ENCODE data around the gene ZNF76. TPM values are rescaled to one million over a fixed set of nuclear protein-coding genes. Genes with fewer than 3 reads are reported as not detected.

The ZNF76 gene
- total RNA-seq, 2 donors from 2014 or later = 50.0 to 60.8 TPM

DNA sequence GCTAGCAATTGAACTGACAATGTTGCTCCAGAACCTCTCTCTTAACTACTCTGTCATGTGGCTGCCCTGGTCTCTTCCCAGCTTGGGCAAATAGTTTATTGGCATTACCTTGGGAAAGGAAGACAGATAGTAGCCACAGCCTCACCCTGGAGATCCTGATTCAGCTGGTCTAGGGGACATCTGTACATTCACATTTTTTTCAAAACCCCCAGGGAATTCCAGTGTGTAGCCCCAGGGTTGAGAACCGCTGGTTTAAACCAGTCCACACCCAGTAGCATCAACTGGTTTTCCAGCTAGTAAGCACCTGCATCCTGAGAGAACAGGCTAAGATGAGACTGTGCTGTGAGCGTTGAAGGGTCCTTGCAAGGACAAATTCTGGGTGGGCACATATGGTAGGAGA is 36.1 kb upstream of the ZNF76 start:
- H3K9me3 ChIP-seq (ENCODE audit: control insufficient read depth, low read length, poor library complexity, severe bottlenecking) = no peaks in the 10 kb centered on the region
- DNase-seq = no peak
- peaks cover 4% of the 10 kb centered on the region for H3K4me1 Mint-ChIP-seq
- ATAC-seq = no peak
- peak overlapping the region; percentile 34 for H3K27ac Mint-ChIP-seq
- H3K36me3 Mint-ChIP-seq (ENCODE audit: low read depth) = peaks cover 7% of the 10 kb centered on the region
- H3K27me3 Mint-ChIP-seq = peaks cover 43% of the 10 kb centered on the region
- no peak overlapping the region for H3K4me3 Mint-ChIP-seq

DNA sequence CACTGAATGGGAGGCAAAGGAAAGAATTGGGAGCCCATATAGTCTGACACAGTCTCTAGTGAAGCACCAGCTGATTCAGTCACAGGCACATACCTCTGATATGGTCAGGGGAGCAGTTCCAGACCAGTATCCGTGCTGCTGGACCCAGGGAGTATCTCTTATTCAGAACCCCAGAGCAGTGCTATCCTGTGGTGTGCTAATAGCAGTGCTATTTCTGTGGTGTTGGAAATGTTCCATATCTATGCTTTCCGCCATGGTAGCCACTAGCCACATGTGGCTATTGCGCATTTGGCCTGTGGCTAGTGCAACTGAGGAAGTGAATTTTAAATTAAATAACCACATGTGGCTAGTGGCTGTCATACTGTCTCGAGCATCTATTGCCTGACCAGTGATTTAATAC is 34.8 kb upstream of the ZNF76 start:
- H3K27me3 Mint-ChIP-seq = peaks cover 33% of the 10 kb centered on the region
- H3K9me3 ChIP-seq (ENCODE audit: control insufficient read depth, low read length, poor library complexity, severe bottlenecking) = no peaks in the 10 kb centered on the region
- DNase-seq (no peak), ATAC-seq (no peak)
- no peak overlapping the region for H3K27ac Mint-ChIP-seq
- H3K4me1 Mint-ChIP-seq = peaks cover 4% of the 10 kb centered on the region
- peaks cover 7% of the 10 kb centered on the region for H3K36me3 Mint-ChIP-seq (ENCODE audit: low read depth)
- no peak overlapping the region for H3K4me3 Mint-ChIP-seq

DNA sequence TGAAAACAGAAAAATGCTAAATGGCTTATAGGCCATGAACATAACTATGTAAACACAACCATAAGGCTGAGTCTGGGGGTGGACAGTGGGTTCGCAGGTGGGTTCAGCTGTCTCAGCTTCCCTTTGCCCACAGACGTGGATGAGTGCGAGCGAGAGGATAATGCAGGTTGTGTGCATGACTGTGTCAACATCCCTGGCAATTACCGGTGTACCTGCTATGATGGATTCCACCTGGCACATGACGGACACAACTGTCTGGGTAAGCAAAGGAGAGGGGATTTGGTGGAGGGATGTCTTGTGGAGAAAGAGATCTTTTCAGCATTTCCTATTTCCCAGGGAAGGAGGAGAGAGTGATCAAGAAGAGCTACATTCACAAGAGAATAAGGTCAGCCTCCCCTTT is 31.1 kb upstream of the ZNF76 start:
- no peak overlapping the region for H3K4me3 Mint-ChIP-seq
- no peaks in the 10 kb centered on the region for H3K9me3 ChIP-seq (ENCODE audit: control insufficient read depth, low read length, poor library complexity, severe bottlenecking)
- H3K27me3 Mint-ChIP-seq = peaks cover 8% of the 10 kb centered on the region
- peaks cover 4% of the 10 kb centered on the region for H3K4me1 Mint-ChIP-seq
- ATAC-seq (no peak), DNase-seq (no peak)
- no peak overlapping the region for H3K27ac Mint-ChIP-seq
- H3K36me3 Mint-ChIP-seq (ENCODE audit: low read depth) = peaks cover 9% of the 10 kb centered on the region

DNA sequence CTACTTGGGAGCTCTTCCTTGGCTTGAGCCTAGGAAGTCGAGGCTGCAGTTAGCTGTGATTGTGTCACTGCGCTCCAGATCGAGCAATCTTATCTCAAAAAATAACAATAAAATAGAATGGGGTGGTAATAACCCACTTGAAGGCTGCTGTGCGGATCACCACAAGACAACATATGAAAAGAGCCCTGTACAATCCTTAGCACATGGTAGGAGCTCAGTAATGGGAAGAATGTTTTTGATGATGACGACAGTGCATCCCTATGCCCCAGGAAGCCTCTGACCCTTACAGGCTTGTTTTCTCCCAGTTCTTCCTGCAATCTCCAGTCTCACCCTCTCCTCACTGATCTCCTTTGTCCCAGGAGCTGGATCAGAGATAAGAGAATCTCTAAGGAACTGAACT is 30.2 kb upstream of the ZNF76 start:
- peaks cover 2% of the 10 kb centered on the region for H3K36me3 Mint-ChIP-seq (ENCODE audit: low read depth)
- H3K27me3 Mint-ChIP-seq = no peaks in the 10 kb centered on the region
- no peaks in the 10 kb centered on the region for H3K9me3 ChIP-seq (ENCODE audit: control insufficient read depth, low read length, poor library complexity, severe bottlenecking)
- DNase-seq (no peak), ATAC-seq (no peak)
- peaks cover 4% of the 10 kb centered on the region for H3K4me1 Mint-ChIP-seq
- no peak overlapping the region for H3K27ac Mint-ChIP-seq
- H3K4me3 Mint-ChIP-seq = no peak overlapping the region

DNA sequence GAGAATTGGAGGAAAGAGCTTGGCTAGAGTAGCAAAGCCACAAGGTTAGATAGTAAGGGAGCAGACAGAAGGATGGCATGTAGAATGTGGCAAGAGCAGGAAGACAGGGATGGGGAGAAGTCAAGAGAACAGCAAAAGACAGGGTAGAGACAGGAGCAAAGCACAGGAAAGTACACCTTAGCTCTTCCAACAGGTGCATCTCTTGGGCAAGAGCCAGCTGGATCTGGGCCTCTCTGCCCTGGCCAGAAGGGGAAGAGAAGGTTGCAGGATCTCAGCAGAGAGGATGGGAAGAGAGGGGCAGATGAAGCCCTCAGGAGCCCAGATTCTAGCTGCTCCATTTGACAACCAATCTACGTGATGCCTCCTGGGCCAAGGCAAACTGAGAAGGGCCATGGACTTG is 29.0 kb upstream of the ZNF76 start:
- no peak for ATAC-seq
- Mint-ChIP-seq H3K27ac (no peak overlapping the region), H3K4me1 (peaks cover 4% of the 10 kb centered on the region), H3K36me3 (ENCODE audit: low read depth) (peaks cover 2% of the 10 kb centered on the region), H3K27me3 (no peaks in the 10 kb centered on the region), H3K4me3 (no peak overlapping the region)
- no peaks in the 10 kb centered on the region for H3K9me3 ChIP-seq (ENCODE audit: control insufficient read depth, low read length, poor library complexity, severe bottlenecking)
- no peak for DNase-seq

DNA sequence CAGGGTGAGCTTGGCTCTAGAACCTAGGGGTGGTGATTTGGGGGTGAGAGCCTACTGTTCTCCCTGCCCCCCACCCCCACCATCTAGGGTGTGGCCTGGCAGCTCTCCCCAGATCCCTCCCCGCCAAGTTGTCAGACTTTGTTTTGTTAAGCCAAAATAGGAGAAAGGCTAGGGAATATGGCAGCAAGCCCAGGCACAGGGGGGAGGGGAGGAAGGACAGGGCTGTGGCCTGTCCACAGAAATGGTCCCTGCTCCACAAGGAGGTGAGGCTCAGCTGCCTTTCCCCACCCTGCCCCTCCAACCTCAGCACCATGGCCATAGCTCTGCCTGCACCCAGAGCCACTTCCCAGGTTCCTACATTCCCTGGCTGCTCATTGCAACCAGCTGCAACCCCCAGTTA is 28.6 kb upstream of the ZNF76 start:
- no peaks in the 10 kb centered on the region for H3K9me3 ChIP-seq (ENCODE audit: control insufficient read depth, low read length, poor library complexity, severe bottlenecking)
- Mint-ChIP-seq H3K36me3 (ENCODE audit: low read depth) (peaks cover 2% of the 10 kb centered on the region), H3K27ac (no peak overlapping the region), H3K27me3 (no peaks in the 10 kb centered on the region), H3K4me3 (no peak overlapping the region), H3K4me1 (peaks cover 2% of the 10 kb centered on the region)
- DNase-seq = no peak
- no peak for ATAC-seq

DNA sequence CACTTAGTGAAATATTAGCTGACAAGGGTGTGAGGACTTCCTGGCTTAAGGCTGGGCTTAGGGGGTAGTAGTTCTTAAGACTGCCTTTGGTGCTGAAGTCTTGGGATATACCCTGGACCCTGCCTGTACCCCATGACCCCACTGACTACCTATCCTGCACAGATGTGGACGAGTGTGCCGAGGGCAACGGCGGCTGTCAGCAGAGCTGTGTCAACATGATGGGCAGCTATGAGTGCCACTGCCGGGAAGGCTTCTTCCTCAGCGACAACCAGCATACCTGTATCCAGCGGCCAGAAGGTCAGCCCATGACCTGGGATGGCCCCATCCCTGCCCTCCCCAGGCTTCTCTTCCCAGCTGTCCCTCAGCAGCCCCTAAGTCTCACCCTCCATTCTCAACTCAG is 28.0 kb upstream of the ZNF76 start:
- no peak overlapping the region for H3K27ac Mint-ChIP-seq
- no peaks in the 10 kb centered on the region for H3K4me1 Mint-ChIP-seq
- ATAC-seq = no peak
- H3K4me3 Mint-ChIP-seq = no peak overlapping the region
- H3K9me3 ChIP-seq (ENCODE audit: control insufficient read depth, low read length, poor library complexity, severe bottlenecking) = no peaks in the 10 kb centered on the region
- no peaks in the 10 kb centered on the region for H3K27me3 Mint-ChIP-seq
- DNase-seq = no peak
- H3K36me3 Mint-ChIP-seq (ENCODE audit: low read depth) = peaks cover 2% of the 10 kb centered on the region

DNA sequence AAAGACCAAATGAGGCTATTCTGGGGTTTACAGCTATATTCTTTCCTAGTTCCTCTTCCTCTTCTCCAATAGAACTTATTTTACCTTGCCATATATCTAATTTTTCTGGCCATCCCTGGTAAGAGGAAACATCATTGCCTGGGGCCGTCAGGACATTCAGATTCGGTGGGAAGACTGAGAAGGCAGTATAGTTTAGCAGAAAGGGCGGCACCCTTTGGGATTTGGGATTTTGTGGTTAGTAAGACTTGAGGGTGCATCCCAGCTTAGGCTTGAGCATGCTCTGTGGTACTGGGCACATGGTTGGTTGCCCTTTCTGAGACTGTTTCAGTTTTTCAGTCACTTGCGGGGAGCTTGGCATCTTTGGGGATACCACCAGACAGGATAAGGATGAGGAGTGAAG is 24.6 kb upstream of the ZNF76 start:
- peaks cover 2% of the 10 kb centered on the region for H3K36me3 Mint-ChIP-seq (ENCODE audit: low read depth)
- ATAC-seq = no peak
- H3K4me1 Mint-ChIP-seq = peaks cover 2% of the 10 kb centered on the region
- H3K4me3 Mint-ChIP-seq = no peak overlapping the region
- H3K9me3 ChIP-seq (ENCODE audit: control insufficient read depth, low read length, poor library complexity, severe bottlenecking) = no peaks in the 10 kb centered on the region
- no peaks in the 10 kb centered on the region for H3K27me3 Mint-ChIP-seq
- H3K27ac Mint-ChIP-seq = no peak overlapping the region
- DNase-seq = no peak

DNA sequence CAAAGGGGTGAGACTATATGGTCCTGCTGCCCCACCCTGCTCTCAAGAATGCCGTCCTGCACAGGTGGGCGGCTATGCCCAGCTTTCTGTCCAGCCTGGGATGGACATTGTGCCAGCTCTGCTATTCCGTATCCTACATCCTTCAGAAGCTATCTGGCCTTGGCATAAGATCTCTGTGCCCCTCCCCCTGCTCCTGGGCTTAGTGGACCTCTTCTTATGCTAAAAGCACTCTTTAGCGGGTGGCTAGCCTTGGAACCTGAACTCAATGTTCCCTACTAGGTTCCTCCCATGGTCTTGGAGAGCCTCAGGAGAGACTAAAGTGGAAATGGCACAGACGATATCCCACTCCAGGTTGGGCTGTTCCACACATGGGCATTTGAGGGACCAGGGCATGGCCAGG is 23.3 kb upstream of the ZNF76 start:
- DNase-seq = no peak
- H3K4me3 Mint-ChIP-seq = no peak overlapping the region
- H3K4me1 Mint-ChIP-seq = peaks cover 6% of the 10 kb centered on the region
- H3K36me3 Mint-ChIP-seq (ENCODE audit: low read depth) = peaks cover 4% of the 10 kb centered on the region
- H3K9me3 ChIP-seq (ENCODE audit: control insufficient read depth, low read length, poor library complexity, severe bottlenecking) = no peaks in the 10 kb centered on the region
- H3K27me3 Mint-ChIP-seq = no peaks in the 10 kb centered on the region
- H3K27ac Mint-ChIP-seq = no peak overlapping the region
- no peak for ATAC-seq

DNA sequence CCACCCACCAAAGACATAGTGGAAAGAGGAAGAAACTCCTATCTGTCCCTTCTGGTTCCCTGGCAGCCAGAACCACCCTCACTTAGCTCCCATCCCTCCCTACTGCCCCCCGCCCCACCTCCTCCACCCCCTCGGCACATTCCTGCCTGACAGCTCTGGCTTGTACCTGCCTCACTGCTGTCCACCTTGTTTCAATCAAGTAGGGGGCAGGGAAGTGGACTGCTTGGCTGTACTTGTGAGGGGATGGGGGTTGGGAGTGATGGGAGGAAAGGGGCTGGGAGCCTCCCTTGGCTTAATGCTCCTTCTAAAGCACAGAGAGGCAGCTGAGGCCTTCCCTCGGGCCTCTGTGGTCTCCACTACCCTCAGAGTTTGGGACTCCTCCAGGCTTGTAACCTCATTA is 22.1 kb upstream of the ZNF76 start:
- no peak for ATAC-seq
- H3K27ac Mint-ChIP-seq = no peak overlapping the region
- DNase-seq = no peak
- peaks cover 9% of the 10 kb centered on the region for H3K4me1 Mint-ChIP-seq
- H3K36me3 Mint-ChIP-seq (ENCODE audit: low read depth) = peaks cover 2% of the 10 kb centered on the region
- H3K27me3 Mint-ChIP-seq = no peaks in the 10 kb centered on the region
- no peaks in the 10 kb centered on the region for H3K9me3 ChIP-seq (ENCODE audit: control insufficient read depth, low read length, poor library complexity, severe bottlenecking)
- no peak overlapping the region for H3K4me3 Mint-ChIP-seq

DNA sequence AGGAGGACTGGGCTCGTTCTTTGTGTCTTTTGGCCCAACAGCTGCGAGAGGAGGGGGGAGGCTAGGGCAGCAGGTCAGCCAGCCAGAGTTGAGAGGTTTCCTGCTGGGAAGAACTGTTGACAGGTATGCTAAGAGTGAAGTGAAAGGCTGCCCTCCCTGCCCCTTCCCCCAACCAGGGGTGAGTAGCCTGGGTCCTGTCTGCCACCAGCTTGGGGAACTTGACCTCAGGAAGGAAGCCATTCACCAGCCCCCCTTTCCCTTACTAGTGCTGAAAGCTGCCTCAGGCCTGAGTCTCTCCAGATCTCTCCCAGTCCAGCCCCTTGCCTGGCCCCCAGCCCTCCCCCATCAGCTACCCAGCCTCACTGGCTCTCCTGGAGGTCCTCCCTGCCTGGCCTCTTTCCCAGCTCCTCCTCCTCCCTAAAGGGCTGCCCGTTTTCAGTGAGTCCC is 20.7 kb upstream of the ZNF76 start:
- Mint-ChIP-seq H3K36me3 (ENCODE audit: low read depth) (peaks cover 2% of the 10 kb centered on the region), H3K4me1 (peaks cover 9% of the 10 kb centered on the region), H3K27ac (no peak overlapping the region)

DNA sequence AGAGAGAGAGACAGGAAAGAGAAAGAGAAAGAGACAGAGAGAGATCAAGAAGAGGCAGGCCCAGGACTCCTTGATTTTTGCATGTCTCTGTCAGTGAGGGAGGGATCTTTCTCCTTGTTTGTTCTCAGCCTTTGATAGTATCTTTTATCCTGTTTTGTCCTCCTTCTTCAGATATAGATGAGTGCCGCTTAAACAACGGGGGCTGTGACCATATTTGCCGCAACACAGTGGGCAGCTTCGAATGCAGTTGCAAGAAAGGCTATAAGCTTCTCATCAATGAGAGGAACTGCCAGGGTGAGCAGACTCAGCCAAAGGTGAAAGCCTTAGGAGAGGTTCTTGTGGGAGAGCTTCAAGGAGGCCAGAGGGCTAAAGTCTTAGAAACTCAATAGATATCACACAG is 20.0 kb upstream of the ZNF76 start:
- ATAC-seq = no peak
- Mint-ChIP-seq H3K4me1 (peaks cover 10% of the 10 kb centered on the region), H3K27me3 (no peaks in the 10 kb centered on the region), H3K4me3 (no peak overlapping the region), H3K36me3 (ENCODE audit: low read depth) (peaks cover 5% of the 10 kb centered on the region), H3K27ac (no peak overlapping the region)
- no peaks in the 10 kb centered on the region for H3K9me3 ChIP-seq (ENCODE audit: control insufficient read depth, low read length, poor library complexity, severe bottlenecking)
- no peak for DNase-seq

More for the DNA sequence above, 20.7 kb upstream of the ZNF76 start:
- DNase-seq (no peak), ATAC-seq (no peak)
- H3K9me3 ChIP-seq (ENCODE audit: control insufficient read depth, low read length, poor library complexity, severe bottlenecking) = no peaks in the 10 kb centered on the region
- Mint-ChIP-seq H3K27me3 (no peaks in the 10 kb centered on the region), H3K4me3 (no peak overlapping the region)

DNA sequence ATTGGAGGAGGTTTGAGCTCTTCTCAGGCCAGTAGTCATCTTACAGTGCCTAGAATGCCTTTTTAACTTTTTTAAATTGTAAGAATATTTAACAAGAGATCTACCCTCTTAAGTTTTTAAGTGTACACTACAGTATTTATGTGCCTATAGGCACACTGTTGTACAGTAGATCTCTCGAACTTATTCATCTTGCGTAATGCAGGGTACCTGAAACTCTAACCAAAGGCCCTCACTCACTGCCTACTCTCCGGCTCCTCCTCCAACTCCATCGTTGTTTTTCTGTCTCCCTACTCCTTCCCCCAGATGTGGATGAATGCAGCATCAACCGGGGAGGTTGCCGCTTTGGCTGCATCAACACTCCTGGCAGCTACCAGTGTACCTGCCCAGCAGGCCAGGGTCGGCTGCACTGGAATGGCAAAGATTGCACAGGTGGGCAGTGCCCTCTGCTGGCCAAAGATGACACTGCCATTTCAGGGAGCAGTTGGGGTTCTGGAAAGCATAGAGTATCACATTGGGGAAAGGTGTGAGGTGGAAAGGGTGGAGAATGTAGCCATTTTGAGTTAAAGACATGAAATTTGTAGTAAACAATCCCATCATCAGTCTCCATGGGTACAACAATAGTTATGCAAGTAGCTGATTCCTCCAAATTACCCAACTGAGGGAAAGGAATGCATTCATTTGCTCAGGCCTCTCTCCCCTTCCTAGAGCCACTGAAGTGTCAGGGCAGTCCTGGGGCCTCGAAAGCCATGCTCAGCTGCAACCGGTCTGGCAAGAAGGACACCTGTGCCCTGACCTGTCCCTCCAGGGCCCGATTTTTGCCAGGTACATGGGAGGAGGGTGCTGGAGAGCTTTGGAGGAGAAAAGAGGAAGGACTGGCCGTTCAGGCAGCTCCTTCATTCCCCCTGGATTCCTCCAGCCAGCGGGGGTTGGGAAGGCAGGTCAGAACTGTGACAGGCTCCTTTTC is 18.4 kb upstream of the ZNF76 start:
- peaks cover 17% of the 10 kb centered on the region for H3K4me1 Mint-ChIP-seq
- DNase-seq (peak; percentile 51 to 72 (median 52)), ATAC-seq (peak; percentile 92)
- peaks cover 5% of the 10 kb centered on the region for H3K36me3 Mint-ChIP-seq (ENCODE audit: low read depth)
- no peaks in the 10 kb centered on the region for H3K9me3 ChIP-seq (ENCODE audit: control insufficient read depth, low read length, poor library complexity, severe bottlenecking)
- H3K4me3 Mint-ChIP-seq = no peak overlapping the region
- H3K27me3 Mint-ChIP-seq = no peaks in the 10 kb centered on the region
- H3K27ac Mint-ChIP-seq = peak overlapping the region; percentile 6

DNA sequence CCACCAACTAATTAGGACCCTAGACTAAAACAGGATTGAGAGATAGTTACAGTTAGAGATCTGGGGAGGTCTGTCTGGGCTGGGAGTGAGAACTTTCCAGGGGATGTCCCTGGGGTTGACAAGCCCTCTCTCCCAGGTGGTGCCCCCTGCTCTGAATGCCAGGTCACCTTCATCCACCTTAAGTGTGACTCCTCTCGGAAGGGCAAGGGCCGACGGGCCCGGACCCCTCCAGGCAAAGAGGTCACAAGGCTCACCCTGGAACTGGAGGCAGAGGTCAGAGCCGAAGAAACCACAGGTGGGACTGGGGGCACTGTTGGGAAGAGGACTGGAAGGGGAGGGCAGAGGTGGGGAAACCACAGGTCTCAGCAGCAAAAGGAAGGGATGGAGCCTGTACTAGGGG is 17.0 kb upstream of the ZNF76 start:
- Mint-ChIP-seq H3K36me3 (ENCODE audit: low read depth) (peaks cover 5% of the 10 kb centered on the region), H3K4me1 (peaks cover 15% of the 10 kb centered on the region), H3K27ac (no peak overlapping the region), H3K27me3 (no peaks in the 10 kb centered on the region), H3K4me3 (no peak overlapping the region)
- no peaks in the 10 kb centered on the region for H3K9me3 ChIP-seq (ENCODE audit: control insufficient read depth, low read length, poor library complexity, severe bottlenecking)
- no peak for DNase-seq
- ATAC-seq = no peak
